GM12878 (cell line): ENCODE measurements around the gene HK3. TPM values are rescaled to one million over a fixed set of nuclear protein-coding genes. Genes with fewer than 3 reads are reported as not detected.

Source experiments
- ATAC-seq: fragments of 200-7000 bp; cut with Tn5 transposase; 3 replicates; pipeline ENCODE4 v1.9.1; 2020; ENCODE audit warnings: mild to moderate bottlenecking, moderate library complexity
- BruUV-seq: library from RNA; stranded (reverse); fragments of 400-500 nt; replicated peaks from 2 replicates; lab custom pipeline; 2021; lab: Mats Ljungman, UMichigan
- CTCF ChIA-PET: fragments of 300-600 bp; sonication (Branson Sonifier 250); formaldehyde crosslinking; extraction: SDS; loops from one replicate; lab custom pipeline; 2021; ENCODE audit warnings: inconsistent platforms; lab: Yijun Ruan, JAX
- POLR2A ChIA-PET: fragments of 350-600 bp; formaldehyde crosslinking; extraction: SDS; loops from one replicate; lab custom pipeline; 2021; ENCODE audit warnings: inconsistent platforms; lab: Charles Lee
- RAD21 ChIA-PET: fragments of 300-600 bp; sonication (Branson Sonifier 250); formaldehyde crosslinking; loops from one replicate; lab custom pipeline; 2023; ENCODE audit warnings: antibody characterized with exemption; ENCODE audit not compliant: unreplicated experiment; lab: Charles Lee
- SMC1A ChIA-PET: fragments of 300-600 bp; sonication (Branson Sonifier 250); formaldehyde crosslinking; loops from one replicate; lab custom pipeline; 2023; ENCODE audit not compliant: unreplicated experiment, uncharacterized antibody; lab: Charles Lee
- DNase-seq: peaks from one replicate; pipeline ENCODE4 v3.0.0-alpha.2; 2011; ENCODE audit warnings: low read depth, low spot score
- FAIRE-seq: peaks from 3 replicates; lab custom pipeline; 2011; peaks lifted over from hg19 to GRCh38; lab: Jason Lieb, UNC
- H2AFZ ChIP-seq: 2 replicates; pipeline ENCODE4 v1.6.0; 2011; ENCODE audit warnings: low read depth, low read length, control low read depth; ENCODE audit not compliant: control insufficient read depth
- H3K27ac ChIP-seq: 2 replicates; pipeline ENCODE4 v1.5.1; 2011; ENCODE audit warnings: control low read depth; ENCODE audit not compliant: control insufficient read depth, insufficient read depth
- H3K27me3 ChIP-seq, 2 experiments: replicated peaks in 1 of 2; 2 replicates each; pipeline versions ENCODE4 v1.6.0 to v1.6.1; 2011; ENCODE audit warnings: low read length in 1 of 2; ENCODE audit not compliant: control insufficient read depth in 2 of 2, insufficient read depth in 2 of 2
- H3K36me3 ChIP-seq, 2 experiments: 2 replicates each; pipeline ENCODE4 v1.5.1; 2011; ENCODE audit warnings: low read length in 1 of 2; ENCODE audit not compliant: control insufficient read depth in 2 of 2, insufficient read depth in 2 of 2
- H3K4me1 ChIP-seq: 2 replicates; pipeline ENCODE4 v1.6.1; 2011; ENCODE audit warnings: mild to moderate bottlenecking, low read length, moderate library complexity, mixed read lengths; ENCODE audit not compliant: control insufficient read depth, insufficient read depth
- H3K4me2 ChIP-seq: 2 replicates; pipeline ENCODE4 v1.6.0; 2011; ENCODE audit warnings: control low read depth; ENCODE audit not compliant: control insufficient read depth, insufficient read depth
- H3K4me3 ChIP-seq: fragments of 200-600 bp; sonication (generic); 2 replicates; pipeline ENCODE4 v1.5.1; 2016
- H3K79me2 ChIP-seq: 2 replicates; pipeline ENCODE4 v1.6.0; 2011; ENCODE audit warnings: low read length; ENCODE audit not compliant: control insufficient read depth, insufficient read depth
- H3K9ac ChIP-seq: 2 replicates; pipeline ENCODE4 v1.8.0; 2011; ENCODE audit warnings: low read length, control low read depth, mixed read lengths; ENCODE audit not compliant: control insufficient read depth, insufficient read depth
- H3K9me3 ChIP-seq: replicated peaks from 3 replicates; pipeline ENCODE4 v1.5.1; 2011; ENCODE audit warnings: mild to moderate bottlenecking, low read length; ENCODE audit not compliant: control insufficient read depth, insufficient read depth
- H4K20me1 ChIP-seq: 2 replicates; pipeline ENCODE4 v1.6.0; 2011; ENCODE audit not compliant: control insufficient read depth, insufficient read depth
- CBX3 ChIP-seq: fragments of 200-600 bp; sonication (generic); IDR thresholded peaks from 2 replicates; pipeline ENCODE4 v1.6.1; 2016; ENCODE audit warnings: low read depth, borderline replicate concordance
- ESRRA ChIP-seq: IDR thresholded peaks from 2 replicates; pipeline ENCODE4 v1.6.1; 2012; ENCODE audit warnings: mild to moderate bottlenecking, low read length, improper control_type of control experiment
- IRF5 ChIP-seq: fragments of 450-650 bp; IDR thresholded peaks from 2 replicates; pipeline ENCODE4 v1.6.1; 2017; ENCODE audit warnings: borderline replicate concordance
- PKNOX1 ChIP-seq: fragments of 450-650 bp; IDR thresholded peaks from 2 replicates; pipeline ENCODE4 v1.6.1; 2016; ENCODE audit warnings: mild to moderate bottlenecking
- POLR2AphosphoS5 ChIP-seq: IDR thresholded peaks from 2 replicates; pipeline ENCODE4 v1.6.1; 2011; ENCODE audit warnings: mild to moderate bottlenecking, low read length, inconsistent platforms
- RAD51 ChIP-seq: fragments of 450-650 bp; IDR thresholded peaks from 2 replicates; pipeline ENCODE4 v1.6.1; 2016; ENCODE audit warnings: moderate library complexity, mild to moderate bottlenecking, inconsistent platforms
- SIN3A ChIP-seq: IDR thresholded peaks from 2 replicates; pipeline ENCODE4 v1.6.1; 2012; ENCODE audit warnings: low read depth, low read length, improper control_type of control experiment
- SMAD1 ChIP-seq: fragments of 450-650 bp; IDR thresholded peaks from 2 replicates; pipeline ENCODE4 v1.6.1; 2018; ENCODE audit warnings: mild to moderate bottlenecking, low read depth; ENCODE audit not compliant: partially characterized antibody
- ZNF687 ChIP-seq: fragments of 450-650 bp; IDR thresholded peaks from 2 replicates; pipeline ENCODE4 v1.6.1; 2017; ENCODE audit warnings: mild to moderate bottlenecking, moderate library complexity
- WGBS: methylation state at CpG from one replicate; pipeline ENCODE4 v1.1.6; 2016; ENCODE audit warnings: low lambda C conversion rate; ENCODE audit not compliant: insufficient replicate concordance, insufficient coverage; ENCODE audit errors: missing lambda C conversion rate; 5-methylcytosine and 5-hydroxymethylcytosine counted together
- in situ Hi-C: fragments of 300-500 bp; cut with MboI; formaldehyde crosslinking; loops from 9 replicates; pipeline ENCODE4 v1.14.3; 2018; ENCODE audit warnings: mixed read lengths
- intact Hi-C: fragments of 100-400 bp; cut with micrococcal nuclease; formaldehyde crosslinking; loops from one replicate; pipeline ENCODE4 v1.14.2; 2022; ENCODE audit not compliant: unreplicated experiment
- polyA plus RNA-seq, 11 experiments: library from polyadenylated mRNA; depleted of rRNA in 4 of 11; unstranded in 6 of 11; stranded (reverse) in 5 of 11; fragments of >200 nt; fragmentation: Nextera tagmentation in 4 of 11; fragmentation: Illumina TruSeq in 1 of 11; extraction: Ambion mirVana in 4 of 11; extraction: Trizol in 1 of 11; gene quantifications; 1 replicate in 1 of 11; 2 replicates in 10 of 11; pipeline versions ENCODE4 v1.2.1 to v1.2.3, GENCODE V29; 2011 to 2016; ENCODE audit warnings: inconsistent platforms in 2 of 11, missing spikeins in 2 of 11, low read depth in 1 of 11
- total RNA-seq, 4 experiments: library from RNA; depleted of rRNA in 3 of 4; stranded (reverse); fragments of >200 nt in 3 of 4; fragmentation: Illumina TruSeq in 1 of 4; extraction: Trizol in 1 of 4; gene quantifications; 2 replicates each; pipeline versions ENCODE4 v1.2.1 to v1.2.3, GENCODE V29; 2013 to 2021
- TF ChIP-seq, protein P1 (sequence below): IDR thresholded peaks from 2 replicates; pipeline ENCODE4 v1.6.1; 2012; ENCODE audit warnings: low read depth, low read length, improper control_type of control experiment

Gene HK3
- total and polyA plus RNA-seq, 10 of the 15 experiments (the other 5 are each of a cell fraction or from before 2014, with no cell fraction given) = 0.13 to 1.3 (median 0.26) TPM; not detected in 4

GRCh38 chr5:176868126-176868525 lies 31.0 kb downstream of the HK3 start:
- no peaks in the 10 kb centered on the region for H3K36me3 ChIP-seq
- H2AFZ ChIP-seq = no peak overlapping the region
- H3K27me3 ChIP-seq = peaks cover 2% of the 10 kb centered on the region in 2 experiments; a peak in 3 of 4 replicates
- 50% methylated on average over 13 of the region's 14 CpGs for WGBS
- no peak overlapping the region for H3K27ac ChIP-seq
- TF ChIP-seq, protein P1, sequence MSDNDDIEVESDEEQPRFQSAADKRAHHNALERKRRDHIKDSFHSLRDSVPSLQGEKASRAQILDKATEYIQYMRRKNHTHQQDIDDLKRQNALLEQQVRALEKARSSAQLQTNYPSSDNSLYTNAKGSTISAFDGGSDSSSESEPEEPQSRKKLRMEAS = no peak
- TF ChIP-seq PKNOX1 = no peak
- no peak for TF ChIP-seq RAD51
- no peak for TF ChIP-seq ESRRA
- no peak for TF ChIP-seq POLR2AphosphoS5
- ChIA-PET CTCF (no interaction called here), RAD21 (no interaction called here), SMC1A (no interaction called here), POLR2A (no interaction called here)
- no peaks in the 10 kb centered on the region for H3K4me1 ChIP-seq
- intact Hi-C loops = no loop called here
- no peak overlapping the region for H3K9ac ChIP-seq
- no peaks in the 10 kb centered on the region; the same call in 1 of the 2 replicates for H4K20me1 ChIP-seq
- in situ Hi-C loops = no loop called here
- no peak overlapping the region for H3K4me2 ChIP-seq
- no TSS peak for BruUV-seq
- FAIRE-seq (no peak), ATAC-seq (no peak), DNase-seq (no peak)
- H3K79me2 ChIP-seq = no peaks in the 10 kb centered on the region
- no peaks in the 10 kb centered on the region; the same call in 2 of the 3 replicates for H3K9me3 ChIP-seq
- no peak overlapping the region for H3K4me3 ChIP-seq

DNA sequence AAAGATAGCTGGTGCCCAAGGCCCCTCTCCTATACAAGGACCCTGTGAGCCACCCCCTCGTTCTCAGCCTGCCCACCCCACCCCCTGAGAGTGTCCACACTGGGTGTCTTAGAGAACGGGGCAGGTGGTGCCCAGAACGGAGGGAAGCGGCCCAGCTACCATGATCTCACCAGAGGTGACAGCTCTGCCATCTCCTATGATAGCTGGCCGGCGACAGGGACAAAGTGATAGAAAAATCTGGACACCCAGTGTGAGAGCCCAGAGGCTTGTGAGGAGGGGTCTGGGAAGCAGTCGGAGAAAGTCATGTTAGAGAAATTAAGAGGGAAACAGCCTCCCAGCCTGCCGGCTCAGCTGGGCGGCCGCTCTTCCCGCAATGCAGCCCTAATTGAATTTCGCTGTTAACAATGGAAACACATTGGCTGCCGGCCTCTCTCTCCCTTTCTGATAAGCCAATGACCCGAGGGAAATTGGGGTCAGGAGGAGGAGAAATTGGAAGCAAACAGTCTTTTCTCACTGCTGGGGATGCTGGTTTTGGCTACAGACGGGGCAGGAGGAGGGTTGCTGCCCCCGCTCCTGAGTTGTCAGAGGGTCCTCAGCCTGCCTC lies 32.3 kb downstream of the HK3 start:
- ChIA-PET POLR2A (no interaction called here), CTCF (interaction anchor here (1.2 kb wide), 1 partner anchor 206 kb away, joined by 4 read pairs; no protein-coding TSS in a partner anchor), SMC1A (no interaction called here), RAD21 (interaction anchor here (1.1 kb wide), 1 partner anchor 206 kb away, joined by 4 read pairs; no protein-coding TSS in a partner anchor)
- 38% methylated on average over 16 of the region's 16 CpGs for WGBS
- no peak overlapping the region for H2AFZ ChIP-seq
- H3K9ac ChIP-seq = no peak overlapping the region
- no peaks in the 10 kb centered on the region for H3K36me3 ChIP-seq
- H3K4me3 ChIP-seq = no peak overlapping the region
- no peaks in the 10 kb centered on the region for H3K79me2 ChIP-seq
- peaks cover 3 to 4% of the 10 kb centered on the region in 2 experiments; a peak in 3 of 4 replicates for H3K27me3 ChIP-seq
- no TSS peak for BruUV-seq
- ATAC-seq (no peak), FAIRE-seq (no peak), DNase-seq (no peak)
- no peaks in the 10 kb centered on the region; the same call in 1 of the 2 replicates for H4K20me1 ChIP-seq
- H3K27ac ChIP-seq = no peak overlapping the region
- no peaks in the 10 kb centered on the region; the same call in 2 of the 3 replicates for H3K9me3 ChIP-seq
- in situ Hi-C loops (no loop called here), intact Hi-C loops (no loop called here)
- H3K4me2 ChIP-seq = no peak overlapping the region
- no peaks in the 10 kb centered on the region for H3K4me1 ChIP-seq
- TF ChIP-seq ZNF687 (no peak), SMAD1 (no peak), IRF5 (no peak), CBX3 (no peak), SIN3A (no peak)
